HT-29 (cell line): Measurements from ENCODE around the gene MYO5A. TPM values are rescaled to one million over a fixed set of nuclear protein-coding genes. Genes with fewer than 3 reads are reported as not detected.
A peak's percentile ranks its signal among the peaks of the same experiment; 100 is the strongest.

Experiments used
- DNase-seq: peaks from one replicate; pipeline ENCODE4 v3.0.0-alpha.2; 2015; ENCODE audit warnings: low spot score
- total RNA-seq: library from RNA; depleted of rRNA; stranded (reverse); fragments of >200 nt; shearing (Covaris generic); gene quantifications from 2 replicates; pipeline ENCODE4 v1.2.3, GENCODE V29; 2014

Gene MYO5A
- total RNA-seq, 1 experiment from 2014 or later = 0.76 TPM

DNA sequence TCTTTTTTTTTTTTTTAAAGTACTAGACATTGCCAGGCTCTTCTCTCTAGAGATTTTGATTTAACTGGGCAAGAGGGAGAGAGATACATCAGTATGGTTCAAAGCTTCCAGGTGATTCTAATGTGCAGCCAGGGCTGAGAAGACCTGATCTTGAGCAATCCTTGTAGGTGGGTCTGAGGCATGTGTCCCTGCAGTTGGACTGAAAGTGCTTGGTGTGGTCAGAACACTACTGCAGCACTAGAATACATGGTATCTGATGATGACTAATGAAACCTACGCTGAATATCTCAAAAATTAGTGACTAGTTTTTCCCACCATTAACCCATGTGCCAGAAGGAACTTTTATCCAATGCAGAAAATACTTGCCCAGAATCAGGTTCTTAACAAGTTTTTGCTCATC lies 198.7 kb downstream of the MYO5A start:
- no peak for DNase-seq

DNA sequence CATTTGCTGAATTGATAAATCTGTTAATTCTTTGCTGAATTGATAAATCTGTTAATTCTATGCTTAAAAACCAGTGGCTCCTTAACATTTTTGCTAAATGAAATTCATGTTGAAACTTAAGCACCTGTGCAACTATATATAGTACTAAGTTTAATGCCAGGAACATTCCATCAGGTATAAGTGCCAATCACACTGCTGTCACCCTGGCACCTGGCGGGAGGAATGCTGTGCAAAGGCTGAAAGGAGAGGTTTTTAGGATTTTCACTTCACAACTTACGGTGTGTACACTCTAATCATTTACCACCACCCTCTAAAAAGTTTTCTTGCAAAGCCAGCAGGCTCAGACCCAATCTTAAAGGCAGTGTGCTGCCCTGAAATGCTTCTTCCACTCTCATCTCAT lies 199.5 kb downstream of the MYO5A start:
- no peak for DNase-seq

DNA sequence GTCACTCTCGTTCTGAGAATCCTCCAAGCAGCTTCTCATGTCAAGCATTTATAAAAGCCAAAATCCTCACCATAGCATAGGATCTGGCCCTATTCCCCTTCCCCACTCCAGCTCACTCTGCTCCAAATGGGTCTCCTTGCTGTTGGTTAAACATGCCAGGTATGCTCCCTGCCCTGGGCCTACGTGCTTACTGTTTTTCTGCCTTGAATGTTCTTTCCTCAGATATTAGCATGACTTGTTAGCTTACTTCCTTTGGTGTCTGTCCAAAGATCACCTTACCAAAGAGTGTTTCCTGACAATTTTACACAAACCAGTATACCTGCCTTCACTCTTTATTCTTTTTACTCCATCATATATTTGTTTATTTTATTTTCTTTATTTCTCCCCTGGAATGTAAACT lies 200.0 kb downstream of the MYO5A start:
- no peak for DNase-seq

DNA sequence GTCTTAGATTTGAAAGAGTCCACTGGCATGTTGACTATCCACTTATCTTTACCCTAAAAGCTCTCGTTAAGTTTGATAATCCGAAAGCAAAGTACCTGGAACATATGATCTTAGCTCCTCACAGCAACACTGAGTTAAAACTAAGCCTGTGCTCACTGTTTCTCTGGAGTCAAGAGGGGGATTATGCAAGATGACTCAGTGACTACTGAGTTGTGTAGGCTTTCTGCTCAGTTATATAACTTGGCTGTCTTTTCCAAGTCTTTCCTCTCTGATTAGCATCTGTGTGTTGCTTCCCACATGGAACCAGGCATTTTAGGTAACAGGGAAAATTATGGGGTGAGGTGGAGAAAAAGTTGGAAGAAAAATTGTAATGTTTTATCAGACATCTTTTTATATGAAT lies 201.9 kb downstream of the MYO5A start:
- DNase-seq = no peak

DNA sequence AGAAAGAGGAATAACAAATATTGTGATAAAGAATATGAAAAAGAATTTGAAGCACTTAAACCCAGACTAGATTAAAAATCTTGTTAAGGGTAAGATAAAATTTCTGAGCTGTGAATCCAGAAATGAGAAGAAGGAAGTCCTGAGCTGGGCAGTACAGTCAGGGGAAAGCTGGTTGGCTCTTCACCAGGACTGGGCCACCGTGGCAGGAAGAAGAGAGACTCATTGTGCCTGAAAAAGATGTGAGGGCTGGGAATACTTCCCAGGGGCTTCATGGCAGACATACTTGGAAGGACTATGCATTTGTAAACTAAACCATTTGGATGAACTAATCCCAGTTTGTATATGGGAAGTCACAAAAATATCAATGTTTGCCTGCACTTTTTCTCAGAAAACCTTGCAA lies 204.6 kb downstream of the MYO5A start:
- no peak for DNase-seq

DNA sequence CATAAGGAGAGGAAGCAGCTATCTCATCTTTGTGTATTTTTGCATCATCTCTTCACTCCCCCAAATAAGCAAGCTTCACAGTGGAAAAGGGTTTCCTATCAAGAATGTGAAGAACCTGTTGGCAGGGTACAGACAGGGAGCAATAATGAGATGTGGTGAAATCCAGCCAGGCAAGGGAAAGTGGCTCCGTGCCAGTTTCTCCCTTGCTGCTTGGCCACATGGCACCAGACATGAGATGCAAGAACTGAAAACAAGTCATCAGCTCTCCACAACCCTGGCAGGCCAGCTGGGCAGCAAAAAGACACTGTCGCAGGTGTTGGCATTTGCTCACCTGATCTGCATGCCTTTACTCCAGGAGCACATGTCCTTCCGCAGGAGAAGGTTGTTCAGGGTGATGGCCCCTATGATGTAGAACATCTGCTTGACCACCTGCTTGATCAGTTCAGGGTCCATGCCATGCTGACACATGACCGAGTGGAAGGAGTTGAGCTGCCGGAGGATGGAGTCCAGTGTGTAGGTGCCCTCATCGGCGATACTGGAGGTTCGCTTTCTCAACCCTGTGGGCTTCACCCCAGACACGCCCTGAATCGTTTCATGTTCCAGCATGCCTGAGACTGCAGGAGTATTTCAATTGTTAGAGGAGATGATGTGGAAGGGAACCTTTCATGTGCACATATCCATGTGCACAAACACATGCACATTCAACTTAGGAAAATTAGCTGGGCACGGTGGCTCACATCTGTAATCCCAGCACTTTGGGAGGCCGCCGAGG lies 209.8 kb downstream of the MYO5A start:
- peak; percentile 23 for DNase-seq

DNA sequence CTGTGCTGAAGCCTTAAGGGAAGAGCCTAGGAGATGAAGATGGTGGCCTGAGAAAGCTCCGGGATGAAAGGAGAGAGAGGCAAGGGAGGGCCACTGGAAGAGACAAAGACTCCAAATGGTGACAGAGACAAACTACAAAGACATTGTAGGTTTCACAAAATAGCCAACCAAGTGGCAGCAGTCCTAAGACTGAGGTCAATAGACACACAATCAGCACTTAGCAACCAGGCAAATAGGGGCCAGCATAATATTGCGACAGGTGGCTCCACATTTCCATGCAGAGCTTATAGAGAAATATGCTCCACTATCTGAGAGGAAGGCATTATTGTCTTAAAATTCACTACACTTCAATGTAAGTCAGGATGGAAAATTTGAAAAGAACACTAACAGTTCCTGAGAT lies 211.0 kb downstream of the MYO5A start:
- no peak for DNase-seq

DNA sequence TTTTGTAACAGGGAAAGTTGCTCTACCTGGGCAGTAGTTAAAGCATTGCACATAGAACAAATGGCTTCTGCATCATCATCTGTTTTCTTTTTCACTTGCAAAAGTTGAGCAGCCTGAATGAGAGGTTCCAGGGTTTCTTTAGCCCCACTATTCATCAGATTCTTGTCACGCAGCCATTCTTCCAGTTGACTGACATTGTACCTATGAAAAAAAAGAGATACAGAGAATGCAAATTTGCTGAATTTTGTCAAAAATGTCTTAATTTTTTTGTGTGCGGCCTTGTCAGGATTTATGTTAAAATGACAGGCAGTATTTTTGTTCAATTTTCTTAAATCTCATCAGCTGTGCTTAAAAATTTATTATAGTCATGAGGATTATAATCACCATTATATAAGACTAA lies 211.7 kb downstream of the MYO5A start:
- no peak for DNase-seq

DNA sequence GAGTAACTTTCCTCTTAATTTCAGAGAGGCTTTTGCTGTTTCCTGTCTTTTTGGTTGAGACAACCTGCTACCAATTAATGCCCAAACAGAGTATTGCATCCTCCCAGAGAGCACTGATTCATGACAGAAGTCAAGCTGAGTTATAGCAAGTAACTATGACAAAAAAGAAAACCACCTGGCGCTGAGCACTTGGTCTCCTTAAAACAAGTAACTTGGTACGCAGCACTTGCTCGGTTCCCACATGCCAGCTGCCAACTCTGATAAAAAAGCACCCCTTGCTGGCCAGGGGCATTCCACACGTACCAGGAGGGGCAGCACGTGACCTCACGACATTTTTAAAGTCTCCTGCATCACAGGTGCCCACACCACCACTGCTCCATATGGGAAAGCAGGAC lies 219.5 kb downstream of the MYO5A start:
- DNase-seq = no peak

DNA sequence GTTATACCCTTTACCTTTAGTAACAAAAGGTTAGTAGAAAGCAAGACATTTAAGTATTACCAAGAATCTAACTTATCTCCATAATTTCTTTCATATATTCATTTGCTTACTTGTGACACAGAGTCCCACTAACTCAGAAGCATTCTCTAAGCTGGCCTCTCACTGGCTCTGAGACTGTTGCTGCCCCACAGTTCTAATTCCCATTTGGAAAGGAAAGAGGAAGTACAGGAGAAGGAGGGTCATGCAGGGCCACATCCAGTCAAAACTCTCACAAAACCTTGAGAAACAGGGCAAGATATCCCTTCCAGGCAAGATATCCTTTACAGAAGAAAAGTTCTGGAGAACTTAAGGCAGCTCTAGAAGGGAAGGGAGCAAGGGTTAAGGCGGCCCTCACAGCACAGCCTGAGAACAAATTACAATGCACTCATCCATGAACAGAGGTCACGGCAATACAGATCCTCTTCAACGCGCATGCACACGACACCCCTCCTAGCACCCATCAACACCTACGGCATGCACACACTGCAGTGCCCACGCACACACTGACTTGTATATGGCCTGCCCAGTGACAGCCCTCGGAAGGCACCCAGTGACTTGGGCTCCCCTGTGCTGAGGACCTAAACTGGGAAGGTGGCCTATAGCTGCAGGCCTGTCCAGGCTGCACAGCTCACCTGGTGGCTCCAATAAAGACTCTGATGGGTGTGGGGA lies 220.1 kb downstream of the MYO5A start:
- DNase-seq = no peak

DNA sequence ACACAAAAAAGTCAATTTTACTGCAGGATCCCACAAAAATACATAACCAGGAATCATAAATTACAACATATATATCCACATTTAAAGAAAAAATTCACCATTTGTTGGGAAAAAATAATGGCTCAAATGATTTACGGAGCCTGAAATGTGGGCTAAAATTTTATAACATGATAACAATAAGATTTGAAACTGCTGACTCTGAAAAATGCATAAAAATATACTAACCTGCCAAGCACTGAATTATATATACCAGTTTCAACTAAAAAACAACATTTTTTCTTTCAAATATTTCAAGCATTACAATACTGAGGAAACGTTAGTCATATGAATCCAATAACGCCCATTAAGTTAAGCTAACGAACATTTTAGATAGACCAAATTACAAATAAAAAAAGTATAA lies 220.8 kb downstream of the MYO5A start:
- DNase-seq = no peak

DNA sequence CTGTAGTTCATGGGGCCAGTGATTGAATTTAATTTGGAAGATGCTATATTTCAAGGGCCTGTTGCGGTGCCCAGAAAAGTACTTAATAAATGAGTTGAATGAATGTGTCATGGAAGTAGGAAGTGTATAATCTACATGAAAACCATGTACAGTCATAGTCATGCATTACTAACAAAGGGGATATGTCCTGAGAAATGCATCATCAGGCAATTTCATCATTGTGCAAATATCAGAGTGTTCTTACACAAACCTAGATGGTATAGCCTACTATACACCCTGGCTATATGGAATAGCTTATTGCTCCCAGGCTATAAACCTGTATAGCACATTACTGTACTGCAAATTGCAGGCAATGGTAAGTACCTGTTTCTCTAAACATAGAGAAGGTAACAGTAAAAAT lies 222.4 kb downstream of the MYO5A start:
- DNase-seq = no peak

DNA sequence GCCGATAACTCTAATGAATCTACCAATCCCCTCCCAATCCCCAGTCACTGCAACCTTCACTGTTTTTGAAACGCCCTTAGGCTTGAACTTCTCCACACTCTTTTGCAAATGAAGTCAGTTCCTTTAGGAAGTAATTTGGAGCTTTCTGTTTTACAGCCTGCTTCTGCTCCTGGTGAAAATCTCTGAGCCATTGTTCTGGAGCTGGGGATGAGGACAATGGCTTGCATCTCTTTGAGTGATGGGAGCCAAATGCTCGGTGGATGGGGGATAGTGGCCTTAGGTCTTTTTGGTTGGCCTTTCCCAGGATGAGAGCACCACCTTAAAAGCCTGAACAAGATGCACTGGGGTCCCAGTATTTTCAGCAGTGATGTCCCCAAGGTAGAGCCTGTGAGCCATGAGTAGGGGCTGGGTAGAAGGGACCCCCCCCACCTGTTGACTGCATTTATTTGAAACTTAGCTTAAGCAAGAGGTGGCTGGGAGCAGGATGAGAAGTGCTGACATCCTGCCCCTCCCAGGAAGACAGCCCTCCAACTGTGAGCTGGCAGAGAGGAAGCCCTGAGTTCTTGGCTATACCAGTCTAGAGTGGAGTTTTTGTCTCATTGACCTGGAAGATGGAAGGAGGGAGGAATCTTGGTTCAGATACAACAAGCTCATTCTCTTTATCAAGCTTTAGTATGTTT lies 225.4 kb downstream of the MYO5A start:
- no peak for DNase-seq

DNA sequence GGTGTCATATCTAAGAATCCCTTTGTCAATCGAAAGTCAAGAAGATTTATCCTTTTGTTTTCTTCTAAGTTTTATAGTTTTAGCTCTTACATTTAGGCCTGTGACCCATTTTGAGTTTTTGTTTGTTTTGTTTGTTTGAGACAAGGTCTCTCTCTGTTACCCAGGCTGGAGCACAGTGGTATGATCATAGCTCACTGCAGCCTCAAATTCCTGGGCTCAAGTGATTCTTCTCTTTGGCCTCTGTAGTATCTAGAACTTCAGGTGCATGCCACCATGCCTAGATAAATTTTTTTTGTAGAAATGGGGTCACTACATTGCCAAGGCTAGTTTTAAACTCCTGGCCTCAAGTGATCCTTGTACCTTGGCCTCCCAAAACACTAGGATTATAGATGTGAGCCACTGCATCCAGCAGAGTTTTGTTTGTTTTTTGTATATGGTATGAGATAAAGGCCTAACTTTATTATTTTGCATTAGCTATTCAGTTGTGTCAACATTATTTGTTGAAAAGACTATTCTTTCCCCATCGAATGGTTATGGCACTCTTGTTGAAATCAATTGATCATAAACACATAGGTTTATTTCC lies 227.3 kb downstream of the MYO5A start:
- no peak for DNase-seq

DNA sequence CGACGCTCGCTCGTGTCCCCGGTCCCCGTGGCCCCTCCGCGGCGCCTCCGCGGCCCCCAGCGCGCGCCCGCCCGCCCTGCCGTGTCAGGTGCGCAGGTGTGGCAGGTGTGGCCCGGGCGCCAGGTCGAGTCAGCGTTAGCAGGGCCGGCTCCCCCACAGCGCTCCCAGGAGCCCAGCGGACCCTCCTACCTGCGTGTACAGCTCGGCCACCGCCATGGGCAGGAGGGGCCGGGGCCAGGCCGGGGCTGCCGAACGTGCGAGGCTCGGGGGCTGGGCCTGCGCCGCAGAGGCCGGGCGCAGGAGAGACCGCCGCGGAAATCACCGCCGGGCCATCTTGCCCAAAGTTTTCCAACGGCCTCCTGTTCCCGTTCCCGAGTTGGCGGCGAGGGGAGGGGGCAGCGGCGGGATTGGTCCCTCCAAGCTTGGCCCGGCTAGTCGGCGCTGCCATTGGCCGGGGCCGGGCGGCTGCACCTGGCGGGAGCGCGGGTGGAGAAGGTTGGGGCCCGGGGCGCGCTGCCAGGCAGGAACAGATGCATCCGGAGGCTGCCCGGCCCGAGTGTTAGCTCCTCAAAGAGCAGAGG lies 233.2 kb downstream of the MYO5A start, which contains the start of gene MYO5C:
Gene MYO5C, minus strand, starts transcription at position 384 of the 581 bp plus-strand sequence. Its CDS starts 168 bp downstream, at position 216.
- DNase-seq = peak; percentile 92

DNA sequence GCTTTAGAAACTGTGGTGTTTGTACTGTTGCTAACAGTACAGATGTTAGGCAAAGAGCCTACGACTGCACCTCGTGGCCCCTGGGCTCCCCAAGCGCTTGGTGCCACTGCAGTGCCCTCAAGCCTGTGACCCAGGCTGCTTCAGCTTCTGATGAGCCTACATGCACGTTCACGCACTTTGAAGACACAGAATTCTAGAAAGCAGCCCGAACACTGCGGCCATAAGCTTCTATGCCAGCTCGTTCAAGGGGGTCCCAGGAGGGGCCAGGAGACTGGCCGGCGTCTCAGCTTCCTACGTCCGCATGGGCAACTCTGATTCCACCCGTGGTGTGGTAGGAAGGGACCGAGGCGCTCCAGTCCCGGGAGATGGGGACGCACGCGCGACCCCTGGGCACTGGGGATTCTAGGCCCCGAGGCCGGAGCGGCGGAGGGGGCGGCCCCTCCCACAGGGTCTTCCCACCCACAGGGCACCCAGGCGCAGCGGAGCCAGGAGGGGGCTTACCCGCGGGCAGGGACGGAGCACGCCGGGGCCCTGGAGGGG lies 233.7 kb downstream of the MYO5A start:
- peak; percentile 67 for DNase-seq

DNA sequence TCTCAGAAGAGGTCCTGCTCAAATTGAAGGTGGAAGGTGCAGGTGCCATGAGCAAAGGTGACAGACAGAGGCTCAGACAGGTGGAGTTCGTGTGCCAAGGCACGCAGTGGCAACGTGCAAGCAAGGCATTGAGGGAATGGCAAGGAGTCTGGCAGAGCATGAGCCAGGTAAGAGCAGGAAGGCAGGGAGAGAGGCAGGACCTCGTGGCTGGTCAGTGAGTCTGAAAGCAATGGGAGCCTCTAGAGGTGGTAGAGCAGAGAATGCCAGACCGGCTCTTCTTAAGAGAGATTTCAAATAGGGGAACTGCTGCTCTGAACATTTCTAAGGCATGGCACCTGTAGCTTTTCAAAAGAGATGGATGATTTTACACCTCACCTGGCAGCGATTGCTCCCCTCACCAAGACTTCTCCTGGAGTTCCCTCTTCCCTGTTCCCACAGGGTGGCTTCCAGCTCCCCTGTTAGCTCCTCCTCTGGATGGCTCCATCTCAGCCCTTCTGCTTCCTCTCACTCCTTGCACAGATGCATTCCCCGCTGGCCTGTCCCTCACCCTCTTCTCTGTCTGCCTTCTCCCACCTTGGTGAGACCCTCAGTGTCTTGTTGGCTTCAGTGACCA lies 235.8 kb downstream of the MYO5A start:
- peak; percentile 27 for DNase-seq

DNA sequence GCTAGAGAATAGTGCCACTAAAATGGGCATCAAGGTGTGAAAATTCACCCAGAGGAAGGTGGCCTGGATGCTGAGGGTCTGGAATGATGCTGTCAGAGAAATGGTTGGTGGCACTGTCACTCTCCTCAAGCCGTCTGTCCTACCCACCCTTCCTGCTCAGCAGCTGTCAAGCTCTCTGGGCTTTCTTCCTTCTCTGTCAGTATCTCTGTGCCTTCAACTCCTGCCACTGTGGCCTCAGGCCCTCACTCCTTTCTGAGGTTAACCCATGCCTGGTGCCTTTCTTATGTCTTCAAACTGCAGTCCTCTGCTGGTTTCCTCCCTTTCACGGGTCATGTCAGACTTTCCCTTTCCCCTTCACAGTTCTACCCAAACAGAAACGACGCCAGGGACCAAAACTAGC lies 237.5 kb downstream of the MYO5A start:
- DNase-seq = no peak

DNA sequence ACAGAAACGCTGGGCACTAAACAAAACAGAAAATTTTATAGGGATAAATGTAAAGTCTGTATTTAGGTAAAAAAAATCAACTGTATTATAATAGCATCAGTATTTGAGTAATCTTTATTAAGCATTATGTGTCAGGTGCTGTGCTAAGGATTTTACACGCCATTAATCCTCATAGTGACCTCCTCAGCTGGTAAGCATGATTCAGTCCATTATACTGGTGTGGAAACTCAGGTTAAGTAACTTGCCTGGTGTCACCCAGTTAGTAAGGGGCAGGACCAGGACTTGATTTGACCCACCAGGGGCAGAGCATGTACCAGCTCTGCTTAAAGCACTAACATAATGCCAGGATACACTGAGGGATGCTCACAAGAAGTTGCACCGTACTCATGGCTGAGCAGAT lies 237.9 kb downstream of the MYO5A start:
- DNase-seq = no peak

DNA sequence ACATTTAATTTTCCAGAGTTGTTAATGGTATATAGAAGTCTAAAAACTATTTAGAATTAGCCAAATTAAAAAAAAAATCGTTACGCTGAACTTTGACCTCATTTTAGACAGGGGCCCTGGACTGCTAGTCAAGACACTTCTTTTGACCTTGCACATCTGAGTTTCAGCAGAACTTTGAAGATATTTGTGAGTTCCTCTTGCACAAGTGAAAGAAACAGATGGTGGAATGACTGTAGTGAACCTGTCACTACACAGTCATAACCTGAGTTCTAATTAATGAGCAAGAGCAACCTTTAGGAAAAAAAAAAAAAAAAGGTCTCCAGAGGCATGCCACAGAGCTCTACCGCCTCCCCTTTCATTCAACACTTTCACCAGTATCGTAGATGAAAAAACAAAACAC lies 238.4 kb downstream of the MYO5A start:
- peak; percentile 12 for DNase-seq

DNA sequence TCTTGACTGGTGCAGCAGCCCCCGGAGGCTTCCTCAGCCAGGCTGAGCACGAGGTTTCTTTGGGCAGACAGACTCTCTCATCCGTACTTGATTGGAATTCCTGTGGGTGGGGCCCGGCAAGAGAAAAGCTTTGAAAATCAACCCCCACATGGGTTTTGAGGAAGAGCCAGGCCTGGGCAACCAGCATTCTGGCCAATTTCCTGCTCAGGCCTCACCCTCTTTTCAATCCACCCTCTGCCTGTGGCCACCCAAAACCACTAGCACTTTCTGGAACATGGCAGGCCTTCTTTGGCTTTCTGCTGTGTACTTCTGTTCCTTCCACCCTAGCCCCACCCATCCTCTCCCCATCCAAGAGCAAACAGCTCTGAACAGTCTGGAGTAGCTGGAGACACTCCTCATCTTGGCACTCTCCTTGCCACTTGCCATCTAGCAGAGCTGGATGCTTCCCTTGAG lies 239.0 kb downstream of the MYO5A start:
- peak; percentile 57 for DNase-seq
